Measurements from ENCODE around the gene VPS13A. TPM values are rescaled to one million over a fixed set of nuclear protein-coding genes. Genes with fewer than 3 reads are reported as not detected.
A peak's percentile ranks its signal among the peaks of the same experiment; 100 is the strongest.

VPS13A gene
- total and polyA plus RNA-seq, 10 of the 15 experiments (the other 5 are each of a cell fraction or from before 2014, with no cell fraction given) = 10.0 to 35.2 (median 21.1) TPM

GRCh38 chr9:77456829-77457437, 279.6 kb downstream of the VPS13A start:
- POLR2A ChIA-PET = no interaction called here

More at GRCh38 chr9:77456829-77457437, 279.6 kb downstream of the VPS13A start:
- TF ChIP-seq RAD21 (IDR thresholded peaks at IDR 0.05; ENCODE audit: insufficient read depth, low read depth, low read length) (peak; percentile 47), RBBP5 (conservative IDR thresholded peaks at IDR 0.05) (no peak), SMC3 (IDR thresholded peaks at IDR 0.05; ENCODE audit: borderline replicate concordance, low read length) (peak; percentile 34; the same call in 1 of the 2 replicates)
- TF ChIP-seq, protein P1, sequence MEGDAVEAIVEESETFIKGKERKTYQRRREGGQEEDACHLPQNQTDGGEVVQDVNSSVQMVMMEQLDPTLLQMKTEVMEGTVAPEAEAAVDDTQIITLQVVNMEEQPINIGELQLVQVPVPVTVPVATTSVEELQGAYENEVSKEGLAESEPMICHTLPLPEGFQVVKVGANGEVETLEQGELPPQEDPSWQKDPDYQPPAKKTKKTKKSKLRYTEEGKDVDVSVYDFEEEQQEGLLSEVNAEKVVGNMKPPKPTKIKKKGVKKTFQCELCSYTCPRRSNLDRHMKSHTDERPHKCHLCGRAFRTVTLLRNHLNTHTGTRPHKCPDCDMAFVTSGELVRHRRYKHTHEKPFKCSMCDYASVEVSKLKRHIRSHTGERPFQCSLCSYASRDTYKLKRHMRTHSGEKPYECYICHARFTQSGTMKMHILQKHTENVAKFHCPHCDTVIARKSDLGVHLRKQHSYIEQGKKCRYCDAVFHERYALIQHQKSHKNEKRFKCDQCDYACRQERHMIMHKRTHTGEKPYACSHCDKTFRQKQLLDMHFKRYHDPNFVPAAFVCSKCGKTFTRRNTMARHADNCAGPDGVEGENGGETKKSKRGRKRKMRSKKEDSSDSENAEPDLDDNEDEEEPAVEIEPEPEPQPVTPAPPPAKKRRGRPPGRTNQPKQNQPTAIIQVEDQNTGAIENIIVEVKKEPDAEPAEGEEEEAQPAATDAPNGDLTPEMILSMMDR (IDR thresholded peaks at IDR 0.05 in 2 of 3, conservative IDR thresholded peaks at IDR 0.05 in 1 of 3; ENCODE audit: control insufficient read depth in 2 of 3, extremely low read depth in 1 of 3, insufficient read depth in 1 of 3, low read depth in 3 of 3, low read length in 3 of 3) = peak; percentile 79 to 94 (median 90)
- H3K36me3 ChIP-seq (ENCODE audit: control insufficient read depth in 2 of 2, insufficient read depth in 2 of 2, low read length in 1 of 2) = no peaks in the 10 kb centered on the region
- CTCF ChIA-PET = interaction anchor here (0.5 to 7.1 kb wide), 70 partner anchors 8 to 1124 kb away, joined by 3 to 79 read pairs (median 4); no protein-coding TSS in a partner anchor
- H3K4me1 ChIP-seq (ENCODE audit: control insufficient read depth, insufficient read depth, low read length) = no peaks in the 10 kb centered on the region
- no peaks in the 10 kb centered on the region for H3K9me3 ChIP-seq (replicated peaks; ENCODE audit: control insufficient read depth, insufficient read depth, low read length)
- no peaks in the 10 kb centered on the region for H4K20me1 ChIP-seq (ENCODE audit: control insufficient read depth, insufficient read depth)
- no peak for DNase-seq (ENCODE audit: low read depth, low spot score)
- in situ Hi-C loops (cut with MboI) (no loop called here), intact Hi-C loops (cut with micrococcal nuclease; ENCODE audit: unreplicated experiment) (loop anchor here (1.0 to 10.0 kb wide), 5 partner anchors 128 to 665 kb away; partner anchors contain the start of gene GNAQ)
- no peaks in the 10 kb centered on the region for H3K79me2 ChIP-seq (ENCODE audit: control insufficient read depth, insufficient read depth, low read length)
- 14% methylated on average over 10 of the region's 10 CpGs for WGBS (ENCODE audit: insufficient coverage, insufficient replicate concordance, low lambda C conversion rate, missing lambda C conversion rate)
- SMC1A ChIA-PET (ENCODE audit: uncharacterized antibody, unreplicated experiment) = interaction anchor here (0.9 to 3.3 kb wide), 21 partner anchors 9 to 665 kb away, joined by 3 to 17 read pairs (median 5); no protein-coding TSS in a partner anchor
- H3K9ac ChIP-seq (ENCODE audit: control insufficient read depth, insufficient read depth, low read length) = no peak overlapping the region
- H3K27ac ChIP-seq (ENCODE audit: control insufficient read depth, insufficient read depth) = no peak overlapping the region
- peak; percentile 91 for ATAC-seq
- no peaks in the 10 kb centered on the region; a peak in 2 of 4 replicates for H3K27me3 ChIP-seq (replicated peaks in 1 of 2; ENCODE audit: control insufficient read depth in 2 of 2, insufficient read depth in 2 of 2, low read length in 1 of 2)
- RAD21 ChIA-PET (ENCODE audit: unreplicated experiment) = interaction anchor here (0.6 to 2.4 kb wide), 12 partner anchors 19 to 667 kb away, joined by 3 to 16 read pairs (median 4); no protein-coding TSS in a partner anchor
- no TSS peak for BruUV-seq (replicated peaks)
- no peak overlapping the region for H2AFZ ChIP-seq (ENCODE audit: control insufficient read depth, low read depth, low read length)
- H3K4me3 ChIP-seq = no peak overlapping the region
- H3K4me2 ChIP-seq (ENCODE audit: control insufficient read depth, insufficient read depth) = no peak overlapping the region
- FAIRE-seq = peak; percentile 77
